HUES6 (cell line): ENCODE results near the gene PTTG1IP.

Source experiments
- H3K27ac ChIP-seq: 2 replicates; pipeline ENCODE4 v1.7.0; 2013; ENCODE audit warnings: low read depth, mild to moderate bottlenecking, low read length, inconsistent platforms
- H3K27me3 ChIP-seq: 2 replicates; pipeline ENCODE4 v1.6.1; 2013; ENCODE audit warnings: low read length; ENCODE audit not compliant: control insufficient read depth, insufficient read depth
- H3K36me3 ChIP-seq: 2 replicates; pipeline ENCODE4 v1.6.1; 2013; ENCODE audit warnings: low read length; ENCODE audit not compliant: control insufficient read depth, insufficient read depth
- H3K4me1 ChIP-seq: 2 replicates; pipeline ENCODE4 v1.6.1; 2013; ENCODE audit warnings: low read length; ENCODE audit not compliant: control insufficient read depth, insufficient read depth
- H3K4me3 ChIP-seq: 2 replicates; pipeline ENCODE4 v1.5.1; 2013; ENCODE audit warnings: low read depth, low read length
- H3K9ac ChIP-seq: one replicate; pipeline ENCODE4 v1.6.1; 2013; ENCODE audit warnings: mild to moderate bottlenecking, low read length
- H3K9me3 ChIP-seq: 2 replicates; pipeline ENCODE4 v1.6.1; 2013; ENCODE audit warnings: low read depth, low read length; ENCODE audit not compliant: control insufficient read depth, insufficient read depth

Gene PTTG1IP

GRCh38 chr21:44893278-44893556 is 19.7 kb upstream of the PTTG1IP start:
- no peaks in the 10 kb centered on the region for H3K36me3 ChIP-seq
- peaks cover 7% of the 10 kb centered on the region; the same call in 1 of the 2 replicates for H3K4me1 ChIP-seq
- H3K4me3 ChIP-seq, result no peak overlapping the region
- no peak overlapping the region for H3K27ac ChIP-seq
- no peaks in the 10 kb centered on the region for H3K27me3 ChIP-seq
- no peaks in the 10 kb centered on the region for H3K9me3 ChIP-seq
- H3K9ac ChIP-seq, result no peak overlapping the region

GRCh38 chr21:44892536-44893277 is 19.2 kb upstream of the PTTG1IP start:
- Histone ChIP-seq H3K36me3 (no peaks in the 10 kb centered on the region), H3K4me1 (peaks cover 6% of the 10 kb centered on the region; the same call in 1 of the 2 replicates), H3K27ac (no peak overlapping the region), H3K9me3 (no peaks in the 10 kb centered on the region), H3K27me3 (no peaks in the 10 kb centered on the region), H3K4me3 (no peak overlapping the region), H3K9ac (no peak overlapping the region)

- Histone ChIP-seq H3K27me3 (no peaks in the 10 kb centered on the region), H3K27ac (no peak overlapping the region), H3K4me1 (peaks cover 4% of the 10 kb centered on the region; the same call in 1 of the 2 replicates), H3K9me3 (no peaks in the 10 kb centered on the region), H3K36me3 (no peaks in the 10 kb centered on the region), H3K9ac (no peak overlapping the region), H3K4me3 (no peak overlapping the region)
Measured at GRCh38 chr21:44892095-44892494, 18.6 kb upstream of the PTTG1IP start.

- H3K9ac ChIP-seq, result no peak overlapping the region
- H3K36me3 ChIP-seq, result no peaks in the 10 kb centered on the region
- H3K27me3 ChIP-seq, result no peaks in the 10 kb centered on the region
- H3K4me3 ChIP-seq, result no peak overlapping the region
- H3K27ac ChIP-seq, result no peak overlapping the region
- no peaks in the 10 kb centered on the region for H3K9me3 ChIP-seq
- peaks cover 3% of the 10 kb centered on the region; the same call in 1 of the 2 replicates for H3K4me1 ChIP-seq
Measured at GRCh38 chr21:44891631-44892031, 18.1 kb upstream of the PTTG1IP start.

- no peaks in the 10 kb centered on the region for H3K27me3 ChIP-seq
- no peaks in the 10 kb centered on the region for H3K9me3 ChIP-seq
- H3K4me3 ChIP-seq, result no peak overlapping the region
- H3K36me3 ChIP-seq, result no peaks in the 10 kb centered on the region
- no peak overlapping the region for H3K9ac ChIP-seq
- no peaks in the 10 kb centered on the region; the same call in 1 of the 2 replicates for H3K4me1 ChIP-seq
- no peak overlapping the region for H3K27ac ChIP-seq
Measured at GRCh38 chr21:44890961-44891541, 17.6 kb upstream of the PTTG1IP start.

- Histone ChIP-seq H3K27me3 (no peaks in the 10 kb centered on the region), H3K36me3 (no peaks in the 10 kb centered on the region), H3K4me3 (no peak overlapping the region), H3K9me3 (no peaks in the 10 kb centered on the region), H3K4me1 (no peaks in the 10 kb centered on the region; the same call in 1 of the 2 replicates), H3K9ac (no peak overlapping the region), H3K27ac (no peak overlapping the region)
Measured at GRCh38 chr21:44890338-44890931, 16.9 kb upstream of the PTTG1IP start.

- no peak overlapping the region for H3K27ac ChIP-seq
- H3K4me3 ChIP-seq, result no peak overlapping the region
- H3K36me3 ChIP-seq, result no peaks in the 10 kb centered on the region
- no peaks in the 10 kb centered on the region; the same call in 1 of the 2 replicates for H3K4me1 ChIP-seq
- no peak overlapping the region for H3K9ac ChIP-seq
- H3K9me3 ChIP-seq, result no peaks in the 10 kb centered on the region
- H3K27me3 ChIP-seq, result no peaks in the 10 kb centered on the region
Measured at GRCh38 chr21:44889625-44890337, 16.3 kb upstream of the PTTG1IP start.

GRCh38 chr21:44888581-44889550 is 15.4 kb upstream of the PTTG1IP start:
- H3K4me3 ChIP-seq, result no peak overlapping the region
- no peaks in the 10 kb centered on the region for H3K9me3 ChIP-seq
- H3K36me3 ChIP-seq, result no peaks in the 10 kb centered on the region
- H3K27me3 ChIP-seq, result no peaks in the 10 kb centered on the region
- no peaks in the 10 kb centered on the region; the same call in 1 of the 2 replicates for H3K4me1 ChIP-seq
- no peak overlapping the region for H3K9ac ChIP-seq
- no peak overlapping the region for H3K27ac ChIP-seq

- no peak overlapping the region for H3K9ac ChIP-seq
Measured at GRCh38 chr21:44887807-44888580, 14.5 kb upstream of the PTTG1IP start.

More at GRCh38 chr21:44887807-44888580, 14.5 kb upstream of the PTTG1IP start:
- Histone ChIP-seq H3K27me3 (no peaks in the 10 kb centered on the region), H3K9me3 (no peaks in the 10 kb centered on the region), H3K4me1 (no peaks in the 10 kb centered on the region; the same call in 1 of the 2 replicates), H3K27ac (no peak overlapping the region), H3K4me3 (no peak overlapping the region), H3K36me3 (no peaks in the 10 kb centered on the region)
